Endothelial cell of coronary artery (primary cell): ENCODE results near the gene GLA. TPM values are rescaled to one million over a fixed set of nuclear protein-coding genes. Genes with fewer than 3 reads are reported as not detected.

Source experiments
- total RNA-seq: library from RNA; depleted of rRNA; stranded (reverse); fragments of >200 nt; gene quantifications from 2 replicates; pipeline ENCODE4 v1.2.3, GENCODE V29; 2014

GLA gene
- total RNA-seq = 20.0 and 31.0 TPM in 2 replicates

GRCh38 chrX:101407748-101408531 is at the start of gene GLA, which contains the start of gene HNRNPH2:
Gene GLA, minus strand, starts transcription at chrX:101407925. Its CDS starts 22 bp downstream, at chrX:101407903.
Gene HNRNPH2, plus strand, starts transcription at chrX:101408222. Its CDS starts 3,767 bp downstream, at chrX:101411989.

DNA sequence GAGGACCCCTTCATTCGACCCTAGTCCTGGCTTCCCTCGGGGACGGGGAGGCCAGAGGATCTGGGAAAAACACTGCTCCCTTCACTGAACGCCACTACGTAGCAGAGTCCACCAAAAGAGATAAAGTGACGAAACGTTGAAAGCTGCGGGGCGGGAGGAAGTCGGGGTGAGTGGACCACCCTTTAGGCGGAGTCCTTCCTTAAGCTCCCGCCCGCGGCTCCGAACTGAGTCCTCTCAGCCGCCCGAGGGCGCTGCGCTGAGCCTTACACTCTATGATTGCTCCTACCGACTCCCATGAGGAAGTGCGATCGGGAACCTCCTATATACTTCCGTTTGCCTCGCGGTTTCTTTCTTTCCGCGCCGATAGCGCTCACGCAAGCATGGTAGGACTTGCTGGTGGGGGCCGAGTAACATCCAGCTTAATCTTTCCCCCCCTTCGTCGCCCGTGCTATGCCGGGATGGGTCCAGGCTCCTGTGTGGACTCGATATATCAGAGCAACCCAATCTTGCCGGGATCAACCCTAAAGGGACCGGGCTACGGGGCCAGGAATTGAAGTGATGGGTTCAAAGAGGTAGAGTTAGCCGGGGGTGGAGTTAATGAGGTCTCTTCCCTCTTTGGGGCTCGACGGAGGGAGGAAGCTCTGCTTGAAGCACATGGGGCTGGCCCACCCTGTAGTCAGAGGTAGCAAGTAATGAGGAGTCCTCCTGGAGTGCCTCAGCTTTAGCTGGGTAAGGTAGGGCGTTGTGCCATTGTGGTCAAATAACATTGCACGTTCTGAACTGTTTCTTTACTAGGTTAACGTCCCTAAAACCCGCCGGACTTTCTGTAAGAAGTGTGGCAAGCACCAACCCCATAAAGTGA is 16.8 kb downstream of the GLA start, which contains the start of gene RPL36A:
TSS of gene RPL36A (plus strand) at position 348 of the 862 bp plus-strand sequence. CDS start at position 381, 33 bp downstream.

DNA sequence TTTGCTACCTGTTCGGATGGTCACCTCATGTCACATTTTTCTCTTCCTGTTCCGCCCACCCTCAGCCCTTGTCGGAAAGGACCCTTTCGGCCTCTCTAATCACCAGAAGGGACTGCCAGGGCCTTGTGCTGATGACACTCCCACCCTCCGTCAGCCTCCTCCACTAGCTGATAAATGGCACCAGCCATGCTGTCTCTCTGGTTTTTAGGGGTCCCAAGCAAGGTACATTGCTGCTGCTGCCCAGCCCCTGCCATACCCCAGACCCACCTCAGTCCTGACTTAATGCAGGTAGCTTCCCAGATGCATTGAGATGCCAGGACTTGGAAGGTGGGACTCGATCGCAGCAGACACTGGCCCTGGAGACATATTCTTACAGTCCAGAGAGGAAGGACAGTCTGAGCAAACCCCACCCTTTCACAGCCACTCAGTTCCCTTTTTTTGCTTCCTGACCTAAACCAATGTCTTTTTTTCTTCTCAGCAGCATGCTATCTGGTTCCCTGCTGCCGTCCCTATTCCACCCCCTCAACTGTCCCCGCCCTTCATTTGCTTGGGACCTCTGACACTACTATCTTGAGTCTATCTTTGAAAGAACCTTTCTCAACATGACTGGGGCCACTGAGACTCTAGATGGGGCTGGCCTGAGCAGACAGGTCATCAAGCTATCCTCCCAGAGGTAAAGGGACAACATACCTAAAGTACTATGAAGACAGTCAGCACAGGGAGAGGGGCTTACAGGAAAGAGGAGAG is 21.8 kb downstream of the GLA start, which contains the start of gene BTK:
TSS of gene BTK (minus strand) at position 397 of the 747 bp plus-strand sequence. CDS start 10,907 bp downstream, outside the sequence.

GRCh38 chrX:101348452-101349192 is 59.1 kb downstream of the GLA start, which contains the start of gene TIMM8A:
Gene TIMM8A, minus strand, starts transcription at chrX:101348742. Its CDS starts 78 bp downstream, at chrX:101348664.

Other genes starting within 250 kb of the GLA start
- gene DRP2, start 188.1 kb downstream of the GLA start, total RNA-seq = 0.18 and 0.47 TPM in 2 replicates
- gene TAF7L, start 116.6 kb downstream of the GLA start, total RNA-seq = 0.09 and 0.81 TPM in 2 replicates
- 3.9 and 4.0 TPM in 2 replicates for gene TIMM8A, start 59.2 kb downstream of the GLA start, total RNA-seq
- gene BTK, start 21.7 kb downstream of the GLA start, total RNA-seq = 0.09 TPM in 1 of 2 replicates, not detected in the other
- gene RPL36A, start 16.9 kb downstream of the GLA start, total RNA-seq = 769 and 978 TPM in 2 replicates
- gene HNRNPH2, start 297 bp upstream of the GLA start, total RNA-seq = 85.3 and 96.6 TPM in 2 replicates
- gene ARMCX4, start 77.5 kb upstream of the GLA start, total RNA-seq = 4.5 and 5.1 TPM in 2 replicates
- 24.6 and 38.5 TPM in 2 replicates for gene ARMCX1, start 142.6 kb upstream of the GLA start, total RNA-seq
- 25.0 and 34.4 TPM in 2 replicates for gene ARMCX6, start 210.1 kb upstream of the GLA start, total RNA-seq
- 57.1 and 59.3 TPM in 2 replicates for gene ARMCX3, start 215.2 kb upstream of the GLA start, total RNA-seq